Neural cell (in vitro differentiated cells): Measurements from ENCODE around the gene CBR4. TPM values are rescaled to one million over a fixed set of nuclear protein-coding genes. Genes with fewer than 3 reads are reported as not detected.

ENCODE experiments used
- H2AFZ ChIP-seq: fragments of 200-600, 300-800 bp; sonication (generic), shearing (Covaris generic); 2 replicates; pipeline ENCODE4 v1.6.0; 2014; ENCODE audit warnings: low read depth, mild to moderate bottlenecking, antibody characterized with exemption, low read length, moderate library complexity
- H3F3A ChIP-seq: fragments of 200-600 bp; shearing (Covaris generic); 2 replicates; pipeline ENCODE4 v1.6.1; 2016; ENCODE audit warnings: mild to moderate bottlenecking, moderate library complexity, mixed read lengths, antibody characterized with exemption, low read length; ENCODE audit not compliant: insufficient read depth, poor library complexity, severe bottlenecking
- H3K27ac ChIP-seq: fragments of 200-600, 300-800 bp; sonication (generic), shearing (Covaris generic); 2 replicates; pipeline ENCODE4 v1.5.1; 2014; ENCODE audit warnings: mild to moderate bottlenecking, low read length, moderate library complexity
- H3K27me3 ChIP-seq: fragments of 300-800, 200-600 bp; sonication (generic), shearing (Covaris generic); 2 replicates; pipeline ENCODE4 v1.6.0; 2014; ENCODE audit warnings: mild to moderate bottlenecking, low read depth, low read length, moderate library complexity; ENCODE audit not compliant: insufficient read depth
- H3K36me3 ChIP-seq: fragments of 300-800, 200-600 bp; sonication (generic), shearing (Covaris generic); 2 replicates; pipeline ENCODE4 v1.5.1; 2014; ENCODE audit warnings: mild to moderate bottlenecking, antibody characterized with exemption, low read length, moderate library complexity; ENCODE audit not compliant: insufficient read depth
- H3K4me2 ChIP-seq: fragments of 300-800, 200-600 bp; sonication (generic), shearing (Covaris generic); 2 replicates; pipeline ENCODE4 v1.6.0; 2014; ENCODE audit warnings: mild to moderate bottlenecking, low read length
- H3K4me3 ChIP-seq: fragments of 300-800, 200-600 bp; sonication (generic), shearing (Covaris generic); 2 replicates; pipeline ENCODE4 v1.5.1; 2014; ENCODE audit warnings: mild to moderate bottlenecking, low read length, moderate library complexity
- H3K79me2 ChIP-seq: fragments of 200-600 bp; shearing (Covaris generic); replicated peaks from 2 replicates; pipeline ENCODE4 v1.6.0; 2014; ENCODE audit warnings: mild to moderate bottlenecking, low read length, moderate library complexity; ENCODE audit not compliant: insufficient read depth
- H3K9ac ChIP-seq: fragments of 300-800, 200-600 bp; sonication (generic), shearing (Covaris generic); 2 replicates; pipeline ENCODE4 v1.6.1; 2016; ENCODE audit warnings: mild to moderate bottlenecking, low read length, mixed read lengths
- H3K9me2 ChIP-seq: fragments of 200-600 bp; shearing (Covaris generic); 2 replicates; pipeline ENCODE4 v1.6.1; 2016; ENCODE audit warnings: mild to moderate bottlenecking, low read length, mixed read lengths; ENCODE audit not compliant: insufficient read depth
- H3K9me3 ChIP-seq: fragments of 200-600, 300-800 bp; sonication (generic), shearing (Covaris generic); 2 replicates; pipeline ENCODE4 v1.6.1; 2016; ENCODE audit warnings: mild to moderate bottlenecking, mixed run types, low read length, moderate library complexity, mixed read lengths
- H4K20me1 ChIP-seq: fragments of 200-600 bp; shearing (Covaris generic); 2 replicates; pipeline ENCODE4 v1.6.1; 2016; ENCODE audit warnings: mild to moderate bottlenecking, mixed run types; ENCODE audit not compliant: insufficient read depth
- EP300 ChIP-seq: fragments of 450-650 bp; conservative IDR thresholded peaks from 2 replicates; pipeline ENCODE4 v1.6.1; 2014; ENCODE audit warnings: antibody characterized with exemption, mild to moderate bottlenecking, moderate library complexity; ENCODE audit not compliant: poor library complexity, severe bottlenecking
- EZH2 ChIP-seq: fragments of 200-600, 300-800 bp; shearing (Covaris generic), sonication (generic); IDR thresholded peaks from 2 replicates; pipeline ENCODE4 v1.6.1; 2014; ENCODE audit warnings: antibody characterized with exemption, low read length, borderline replicate concordance, mild to moderate bottlenecking; ENCODE audit not compliant: insufficient read depth, poor library complexity, severe bottlenecking
- MXI1 ChIP-seq: fragments of 450-650 bp; conservative IDR thresholded peaks from 2 replicates; pipeline ENCODE4 v1.6.1; 2014; ENCODE audit warnings: antibody characterized with exemption, mild to moderate bottlenecking; ENCODE audit not compliant: poor library complexity, severe bottlenecking
- POLR2AphosphoS5 ChIP-seq: IDR thresholded peaks from 2 replicates; pipeline ENCODE4 v1.6.1; 2012
- RAD21 ChIP-seq: fragments of 450-650 bp; conservative IDR thresholded peaks from 2 replicates; pipeline ENCODE4 v1.6.1; 2014; ENCODE audit warnings: antibody characterized with exemption, mild to moderate bottlenecking, moderate library complexity
- SMC3 ChIP-seq: fragments of 450-650 bp; conservative IDR thresholded peaks from 2 replicates; pipeline ENCODE4 v1.6.1; 2014; ENCODE audit warnings: antibody characterized with exemption, mild to moderate bottlenecking, moderate library complexity; ENCODE audit not compliant: poor library complexity
- TAF1 ChIP-seq: IDR thresholded peaks from 2 replicates; pipeline ENCODE4 v1.6.1; 2012; ENCODE audit warnings: low read depth
- polyA plus RNA-seq: library from polyadenylated mRNA; depleted of rRNA; stranded (reverse); fragments of >200 nt; gene quantifications from 2 replicates; pipeline ENCODE4 v1.2.3, GENCODE V29; 2014
- TF ChIP-seq, protein P1 (sequence below): fragments of 450-650 bp; IDR thresholded peaks from 2 replicates; pipeline ENCODE4 v1.5.1; 2014; ENCODE audit warnings: antibody characterized with exemption, mild to moderate bottlenecking, moderate library complexity; ENCODE audit not compliant: poor library complexity, severe bottlenecking
- TF ChIP-seq, protein P2 (sequence below): IDR thresholded peaks from 2 replicates; pipeline ENCODE4 v1.6.1; 2012; ENCODE audit warnings: borderline replicate concordance

Gene CBR4
- polyA plus RNA-seq, 1 donor from 2014 or later = 32.2 TPM

DNA sequence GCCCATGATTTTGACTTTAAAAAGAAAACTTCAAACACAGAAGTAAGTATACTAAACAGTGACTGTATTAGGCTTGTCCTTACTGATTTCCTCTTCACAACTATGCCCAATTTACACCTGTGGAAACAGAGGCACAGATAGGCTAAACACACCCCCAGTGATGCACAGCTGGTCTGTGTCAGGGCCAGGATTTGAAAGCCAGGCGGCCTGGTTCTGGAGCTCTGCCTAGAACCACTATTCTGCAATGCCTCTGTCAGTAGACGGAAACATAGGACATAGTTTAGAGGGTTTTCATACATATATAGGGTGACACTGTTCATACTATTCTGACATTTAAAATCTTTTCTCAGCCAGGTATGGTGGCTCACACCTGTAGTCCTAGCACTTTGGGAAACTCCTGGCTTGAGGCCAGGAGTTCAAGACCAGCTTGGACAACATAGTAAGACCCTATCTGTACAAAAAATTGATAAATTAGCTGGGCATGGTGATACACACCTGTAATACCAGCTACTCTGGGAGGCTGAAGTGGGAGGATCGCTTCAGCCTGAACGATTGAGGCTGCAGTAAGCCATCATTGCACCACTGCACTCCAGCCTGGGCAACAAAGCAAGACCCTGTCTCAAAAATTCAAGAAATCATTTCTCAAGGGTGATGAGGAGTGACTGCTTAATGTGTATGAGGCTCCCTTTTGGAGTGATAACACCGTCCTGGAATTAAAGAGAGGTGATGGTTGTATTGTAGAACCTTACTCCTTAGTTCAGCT is 23.0 kb upstream of the CBR4 start:
- Histone ChIP-seq H4K20me1 (no peaks in the 10 kb centered on the region), H3K9me2 (no peaks in the 10 kb centered on the region), H3K4me3 (no peak overlapping the region), H3K4me2 (no peak overlapping the region), H3K27me3 (no peaks in the 10 kb centered on the region), H3K9ac (no peak overlapping the region), H3K9me3 (no peaks in the 10 kb centered on the region), H3K36me3 (no peaks in the 10 kb centered on the region), H3K79me2 (no peaks in the 10 kb centered on the region), H3K27ac (no peak overlapping the region), H2AFZ (no peak overlapping the region), H3F3A (no peaks in the 10 kb centered on the region)
- TF ChIP-seq POLR2AphosphoS5 (no peak), EZH2 (no peak), SMC3 (no peak), EP300 (no peak), RAD21 (no peak), TAF1 (no peak), MXI1 (no peak)
- TF ChIP-seq, protein P1, sequence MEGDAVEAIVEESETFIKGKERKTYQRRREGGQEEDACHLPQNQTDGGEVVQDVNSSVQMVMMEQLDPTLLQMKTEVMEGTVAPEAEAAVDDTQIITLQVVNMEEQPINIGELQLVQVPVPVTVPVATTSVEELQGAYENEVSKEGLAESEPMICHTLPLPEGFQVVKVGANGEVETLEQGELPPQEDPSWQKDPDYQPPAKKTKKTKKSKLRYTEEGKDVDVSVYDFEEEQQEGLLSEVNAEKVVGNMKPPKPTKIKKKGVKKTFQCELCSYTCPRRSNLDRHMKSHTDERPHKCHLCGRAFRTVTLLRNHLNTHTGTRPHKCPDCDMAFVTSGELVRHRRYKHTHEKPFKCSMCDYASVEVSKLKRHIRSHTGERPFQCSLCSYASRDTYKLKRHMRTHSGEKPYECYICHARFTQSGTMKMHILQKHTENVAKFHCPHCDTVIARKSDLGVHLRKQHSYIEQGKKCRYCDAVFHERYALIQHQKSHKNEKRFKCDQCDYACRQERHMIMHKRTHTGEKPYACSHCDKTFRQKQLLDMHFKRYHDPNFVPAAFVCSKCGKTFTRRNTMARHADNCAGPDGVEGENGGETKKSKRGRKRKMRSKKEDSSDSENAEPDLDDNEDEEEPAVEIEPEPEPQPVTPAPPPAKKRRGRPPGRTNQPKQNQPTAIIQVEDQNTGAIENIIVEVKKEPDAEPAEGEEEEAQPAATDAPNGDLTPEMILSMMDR = no peak
- TF ChIP-seq, protein P2, sequence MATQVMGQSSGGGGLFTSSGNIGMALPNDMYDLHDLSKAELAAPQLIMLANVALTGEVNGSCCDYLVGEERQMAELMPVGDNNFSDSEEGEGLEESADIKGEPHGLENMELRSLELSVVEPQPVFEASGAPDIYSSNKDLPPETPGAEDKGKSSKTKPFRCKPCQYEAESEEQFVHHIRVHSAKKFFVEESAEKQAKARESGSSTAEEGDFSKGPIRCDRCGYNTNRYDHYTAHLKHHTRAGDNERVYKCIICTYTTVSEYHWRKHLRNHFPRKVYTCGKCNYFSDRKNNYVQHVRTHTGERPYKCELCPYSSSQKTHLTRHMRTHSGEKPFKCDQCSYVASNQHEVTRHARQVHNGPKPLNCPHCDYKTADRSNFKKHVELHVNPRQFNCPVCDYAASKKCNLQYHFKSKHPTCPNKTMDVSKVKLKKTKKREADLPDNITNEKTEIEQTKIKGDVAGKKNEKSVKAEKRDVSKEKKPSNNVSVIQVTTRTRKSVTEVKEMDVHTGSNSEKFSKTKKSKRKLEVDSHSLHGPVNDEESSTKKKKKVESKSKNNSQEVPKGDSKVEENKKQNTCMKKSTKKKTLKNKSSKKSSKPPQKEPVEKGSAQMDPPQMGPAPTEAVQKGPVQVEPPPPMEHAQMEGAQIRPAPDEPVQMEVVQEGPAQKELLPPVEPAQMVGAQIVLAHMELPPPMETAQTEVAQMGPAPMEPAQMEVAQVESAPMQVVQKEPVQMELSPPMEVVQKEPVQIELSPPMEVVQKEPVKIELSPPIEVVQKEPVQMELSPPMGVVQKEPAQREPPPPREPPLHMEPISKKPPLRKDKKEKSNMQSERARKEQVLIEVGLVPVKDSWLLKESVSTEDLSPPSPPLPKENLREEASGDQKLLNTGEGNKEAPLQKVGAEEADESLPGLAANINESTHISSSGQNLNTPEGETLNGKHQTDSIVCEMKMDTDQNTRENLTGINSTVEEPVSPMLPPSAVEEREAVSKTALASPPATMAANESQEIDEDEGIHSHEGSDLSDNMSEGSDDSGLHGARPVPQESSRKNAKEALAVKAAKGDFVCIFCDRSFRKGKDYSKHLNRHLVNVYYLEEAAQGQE = no peak

DNA sequence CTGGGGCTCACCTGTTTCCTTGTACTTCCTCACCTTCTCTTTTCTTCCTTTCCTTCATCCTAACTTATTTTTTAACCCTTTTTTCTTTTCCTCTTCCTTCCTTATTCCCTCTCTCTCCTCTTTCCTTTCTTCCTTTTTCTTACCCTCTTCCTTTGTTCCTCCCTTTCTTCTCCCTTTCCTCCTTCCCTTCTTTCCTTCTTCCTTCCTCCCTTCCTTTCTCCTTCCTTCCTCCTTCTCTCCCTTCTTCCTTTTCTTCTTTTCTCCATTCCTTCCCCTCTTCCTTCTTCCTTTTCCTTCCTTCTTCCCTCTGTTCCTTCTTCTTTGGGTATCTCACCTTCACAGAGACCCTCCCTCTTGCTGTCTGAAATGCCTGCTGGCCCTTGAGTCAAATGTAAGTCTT is 22.1 kb upstream of the CBR4 start:
- no peaks in the 10 kb centered on the region for H3K79me2 ChIP-seq
- H3K27ac ChIP-seq = no peak overlapping the region
- H3K36me3 ChIP-seq = no peaks in the 10 kb centered on the region
- H4K20me1 ChIP-seq = no peaks in the 10 kb centered on the region
- no peaks in the 10 kb centered on the region for H3K9me3 ChIP-seq
- no peak overlapping the region for H3K4me3 ChIP-seq
- no peak overlapping the region for H3K4me2 ChIP-seq
- H3K9ac ChIP-seq = no peak overlapping the region
- no peak overlapping the region for H2AFZ ChIP-seq
- no peaks in the 10 kb centered on the region for H3K27me3 ChIP-seq
- TF ChIP-seq SMC3 (no peak), EP300 (no peak), MXI1 (no peak), EZH2 (no peak)
- H3F3A ChIP-seq = no peaks in the 10 kb centered on the region
- H3K9me2 ChIP-seq = no peaks in the 10 kb centered on the region
